GM13976 (cell line): ENCODE data around the gene KRTAP5-7.

Experiments
- DNase-seq: peaks from one replicate; pipeline ENCODE4 v3.0.0; 2012; ENCODE audit warnings: low spot score
- in situ Hi-C: fragments of 300-500 bp; cut with MboI; formaldehyde crosslinking; loops from one replicate; pipeline ENCODE4 v1.12.0; 2022; ENCODE audit warnings: low sequenced_read_pairs, mixed read lengths, inconsistent platforms; ENCODE audit not compliant: unreplicated experiment
- TF ChIP-seq, protein P1 (sequence below): IDR thresholded peaks from 2 replicates; pipeline ENCODE4 v1.5.1; 2012; ENCODE audit warnings: borderline replicate concordance, mild to moderate bottlenecking; ENCODE audit not compliant: insufficient read depth; ENCODE audit errors: extremely low read depth, missing control alignments, control extremely low read depth

The KRTAP5-7 gene

DNA sequence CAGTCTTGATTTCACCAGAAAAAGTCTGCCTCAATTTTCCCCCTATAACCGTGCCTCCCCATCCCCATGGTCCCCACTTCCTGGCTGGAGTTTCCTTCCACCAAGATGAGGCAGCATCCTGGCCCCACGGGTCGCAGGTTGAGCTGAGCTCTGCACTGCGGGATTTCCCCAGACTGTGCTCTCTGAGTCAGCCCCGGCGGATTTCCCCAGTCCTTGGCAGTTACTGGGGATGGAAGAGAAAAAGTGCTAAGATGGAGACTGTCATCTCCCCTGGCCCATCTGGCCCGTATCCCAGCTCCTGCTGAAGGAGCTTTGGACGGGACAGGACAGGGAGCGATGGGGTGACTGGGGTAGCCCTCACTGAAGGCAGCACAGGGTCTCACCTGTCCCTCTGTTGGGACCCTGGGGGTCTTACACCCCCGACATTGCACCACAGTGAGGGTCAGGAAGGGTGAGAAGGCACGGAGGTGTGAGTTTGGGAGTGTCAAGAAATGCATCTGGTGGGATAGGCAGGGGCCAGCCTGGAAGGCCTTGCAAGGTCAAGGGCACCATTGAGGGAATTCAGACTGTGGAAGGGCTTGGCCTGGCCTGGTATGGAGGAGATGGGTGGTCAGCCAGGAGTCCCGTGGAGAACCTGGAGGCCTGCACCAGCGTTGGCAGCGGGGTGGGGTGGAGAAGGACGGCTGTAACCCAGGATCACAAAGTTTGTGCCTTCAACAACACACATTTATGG lies 37.6 kb upstream of the KRTAP5-7 start:
- peak; percentile 87 for DNase-seq
- TF ChIP-seq, protein P1, sequence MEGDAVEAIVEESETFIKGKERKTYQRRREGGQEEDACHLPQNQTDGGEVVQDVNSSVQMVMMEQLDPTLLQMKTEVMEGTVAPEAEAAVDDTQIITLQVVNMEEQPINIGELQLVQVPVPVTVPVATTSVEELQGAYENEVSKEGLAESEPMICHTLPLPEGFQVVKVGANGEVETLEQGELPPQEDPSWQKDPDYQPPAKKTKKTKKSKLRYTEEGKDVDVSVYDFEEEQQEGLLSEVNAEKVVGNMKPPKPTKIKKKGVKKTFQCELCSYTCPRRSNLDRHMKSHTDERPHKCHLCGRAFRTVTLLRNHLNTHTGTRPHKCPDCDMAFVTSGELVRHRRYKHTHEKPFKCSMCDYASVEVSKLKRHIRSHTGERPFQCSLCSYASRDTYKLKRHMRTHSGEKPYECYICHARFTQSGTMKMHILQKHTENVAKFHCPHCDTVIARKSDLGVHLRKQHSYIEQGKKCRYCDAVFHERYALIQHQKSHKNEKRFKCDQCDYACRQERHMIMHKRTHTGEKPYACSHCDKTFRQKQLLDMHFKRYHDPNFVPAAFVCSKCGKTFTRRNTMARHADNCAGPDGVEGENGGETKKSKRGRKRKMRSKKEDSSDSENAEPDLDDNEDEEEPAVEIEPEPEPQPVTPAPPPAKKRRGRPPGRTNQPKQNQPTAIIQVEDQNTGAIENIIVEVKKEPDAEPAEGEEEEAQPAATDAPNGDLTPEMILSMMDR = no peak
- in situ Hi-C loops = no loop called here

DNA sequence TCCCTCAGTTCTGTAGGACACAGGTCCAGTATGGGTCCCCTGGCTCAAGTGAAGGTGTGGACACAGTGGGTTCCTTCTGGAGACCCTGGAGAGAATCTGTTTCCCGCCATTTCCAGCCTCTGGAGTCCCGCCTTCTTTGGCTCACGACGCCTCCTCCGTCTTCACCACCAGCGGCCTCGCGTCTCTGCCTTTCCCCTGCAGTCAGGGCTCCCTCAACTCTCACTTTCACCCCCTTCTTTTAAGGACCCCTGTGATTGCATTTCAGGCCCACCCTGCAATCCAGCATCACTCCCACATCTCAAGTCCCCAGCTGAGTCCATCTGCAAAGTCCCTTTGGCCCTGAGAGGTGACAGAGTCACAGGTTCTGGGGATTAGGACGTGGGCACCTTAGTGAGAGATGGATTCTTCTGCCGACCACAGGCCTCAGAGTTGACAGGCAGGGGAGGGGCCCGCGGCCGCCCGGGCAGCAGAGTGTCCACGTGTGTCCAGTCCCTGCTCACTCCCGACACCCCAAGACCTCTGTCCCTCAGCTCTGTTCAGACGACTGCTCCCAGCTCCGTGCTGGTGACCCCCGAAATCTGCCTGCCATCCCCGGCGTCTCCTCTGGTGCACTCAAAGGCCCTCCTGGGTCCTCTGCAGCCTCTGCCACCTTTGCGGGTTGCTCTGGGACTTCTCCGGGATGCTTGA lies 36.9 kb upstream of the KRTAP5-7 start:
- DNase-seq = peak; percentile 21
- TF ChIP-seq, protein P1 = no peak
- in situ Hi-C loops = no loop called here

DNA sequence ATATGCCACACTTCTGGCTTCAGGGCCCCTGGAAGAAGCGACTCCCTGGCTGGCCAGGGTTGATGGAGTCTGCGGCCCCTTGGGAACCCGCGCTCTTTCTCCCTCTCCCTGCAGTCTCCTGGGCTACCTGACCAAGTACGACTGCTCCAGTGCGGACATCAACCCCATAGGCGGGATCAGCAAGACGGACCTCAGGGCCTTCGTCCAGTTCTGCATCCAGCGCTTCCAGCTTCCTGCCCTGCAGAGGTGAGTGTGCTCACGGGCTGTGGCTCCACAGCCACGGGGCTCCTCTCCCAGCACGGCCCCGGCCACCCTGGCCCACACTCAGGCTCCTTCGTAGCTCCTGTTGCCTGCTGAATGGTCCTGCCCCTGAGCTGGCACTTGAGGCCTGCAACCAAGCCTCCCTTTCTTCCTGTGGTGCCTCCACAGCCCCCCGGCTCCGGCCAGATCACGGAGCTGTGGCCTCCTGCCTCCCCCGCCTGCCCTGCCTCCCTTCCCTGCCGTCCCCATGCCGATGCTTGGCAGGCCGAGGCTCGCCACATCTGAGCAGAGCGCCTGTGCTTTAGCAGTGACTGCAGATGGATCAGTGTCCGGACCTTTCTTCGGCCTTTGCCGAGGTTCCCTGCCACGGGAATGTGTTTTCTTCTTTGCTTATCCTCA lies 36.2 kb upstream of the KRTAP5-7 start:
- TF ChIP-seq, protein P1 = no peak
- in situ Hi-C loops = no loop called here
- DNase-seq = peak; percentile 17

DNA sequence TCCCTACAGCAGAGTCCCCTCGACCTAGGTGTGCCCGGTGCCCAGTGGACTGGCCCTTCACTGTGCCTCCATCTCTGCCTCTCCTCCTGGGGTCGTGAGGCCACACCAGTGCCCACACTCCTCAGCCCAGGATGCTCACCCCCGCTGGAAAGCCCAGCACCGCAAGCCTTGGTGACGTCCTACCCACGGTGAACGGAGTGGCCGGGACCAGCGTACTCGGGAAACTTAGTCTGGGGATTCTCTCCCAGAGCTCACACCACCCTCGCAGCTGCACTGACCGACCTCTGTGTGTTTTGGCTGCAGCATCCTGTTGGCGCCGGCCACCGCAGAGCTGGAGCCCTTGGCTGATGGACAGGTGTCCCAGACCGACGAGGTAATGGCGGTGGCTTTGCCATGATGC lies 35.5 kb upstream of the KRTAP5-7 start:
- DNase-seq = peak; percentile 12
- in situ Hi-C loops = no loop called here
- TF ChIP-seq, protein P1 = no peak

DNA sequence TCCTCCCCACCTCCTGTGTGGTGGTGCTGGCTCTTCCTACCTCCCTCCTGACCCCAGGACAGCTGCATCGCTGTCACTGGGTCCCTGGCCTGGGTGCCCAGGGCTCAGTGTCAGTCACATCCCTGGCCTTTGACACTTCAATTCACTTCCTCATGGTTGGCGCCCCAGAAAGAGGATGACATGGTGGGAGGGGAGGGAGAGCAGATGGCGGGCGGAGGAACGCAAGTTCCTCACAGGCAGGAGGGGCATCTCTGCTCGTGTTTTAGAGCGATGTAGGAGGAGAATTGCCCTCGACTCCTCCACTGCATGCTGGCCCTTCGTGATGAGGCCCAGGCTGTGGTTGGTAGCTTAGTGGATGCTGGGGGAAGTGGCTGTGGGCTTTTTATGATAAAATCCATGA lies 35.1 kb upstream of the KRTAP5-7 start:
- TF ChIP-seq, protein P1 = no peak
- in situ Hi-C loops = no loop called here

DNA sequence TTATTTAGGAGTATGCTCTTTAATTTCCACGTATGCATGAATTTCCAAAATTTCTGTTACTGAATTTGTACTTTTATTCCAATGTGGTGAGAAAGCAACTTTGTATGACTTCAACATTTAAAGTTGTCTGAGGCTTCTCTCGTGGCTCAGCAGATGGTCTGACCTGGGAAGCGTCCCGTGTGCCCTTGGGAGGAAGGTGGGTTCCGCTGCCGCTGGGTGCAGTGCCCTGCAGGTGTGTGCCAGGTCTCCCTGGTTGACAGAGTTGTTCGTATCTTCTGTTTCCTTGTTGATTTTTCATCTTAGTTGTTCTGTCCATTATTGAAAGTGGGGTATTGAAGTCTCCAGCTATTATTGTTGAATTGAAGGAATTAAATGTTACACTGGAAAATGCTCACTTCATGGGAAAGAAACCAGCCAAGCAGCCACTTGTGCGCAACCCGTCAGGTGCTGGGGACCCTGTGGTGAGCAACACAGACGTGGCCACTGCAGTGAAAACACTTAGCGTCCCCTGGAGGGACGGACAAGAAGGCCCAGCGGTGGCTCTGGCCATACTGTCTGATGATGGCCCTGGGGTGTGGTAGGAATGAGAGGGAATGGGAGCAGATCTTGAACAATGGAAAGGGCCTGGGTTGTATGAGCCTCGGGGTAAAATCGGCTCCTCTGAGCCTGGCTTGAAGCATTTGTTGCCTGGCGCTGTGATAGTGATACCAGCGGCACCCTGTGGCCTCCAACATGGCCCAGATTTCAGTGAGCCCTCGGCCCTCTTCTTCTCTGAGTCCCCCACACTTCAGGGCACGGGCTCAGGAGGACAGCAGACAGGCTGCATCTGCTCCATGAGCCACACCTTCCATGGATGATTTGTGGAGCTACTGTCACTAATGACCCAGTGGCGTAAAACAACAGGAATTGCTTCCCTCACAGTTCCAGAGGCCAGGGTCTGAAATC lies 31.5 kb upstream of the KRTAP5-7 start:
- in situ Hi-C loops = no loop called here
- no peak for DNase-seq
- TF ChIP-seq, protein P1 = no peak

More for the DNA sequence above, 35.1 kb upstream of the KRTAP5-7 start:
- DNase-seq = no peak
